Lower leg skin (tissue), 3 donors: Measurements from ENCODE around the gene GLI3.

Experiments
- POLR2A ChIP-seq, 2 donors: fragments of 450-650 bp; IDR thresholded peaks; one replicate each; pipeline ENCODE4 v1.6.1; 2016 to 2017; ENCODE audit warnings: antibody characterized with exemption in 2 of 2, mild to moderate bottlenecking in 1 of 2, moderate library complexity in 1 of 2
- TF ChIP-seq, protein P1 (sequence below), 3 donors: fragments of 450-650 bp; IDR thresholded peaks; one replicate each; pipeline ENCODE4 v1.5.1; 2016; ENCODE audit warnings: antibody characterized with exemption in 3 of 3, mild to moderate bottlenecking in 3 of 3, moderate library complexity in 2 of 3

DNA sequence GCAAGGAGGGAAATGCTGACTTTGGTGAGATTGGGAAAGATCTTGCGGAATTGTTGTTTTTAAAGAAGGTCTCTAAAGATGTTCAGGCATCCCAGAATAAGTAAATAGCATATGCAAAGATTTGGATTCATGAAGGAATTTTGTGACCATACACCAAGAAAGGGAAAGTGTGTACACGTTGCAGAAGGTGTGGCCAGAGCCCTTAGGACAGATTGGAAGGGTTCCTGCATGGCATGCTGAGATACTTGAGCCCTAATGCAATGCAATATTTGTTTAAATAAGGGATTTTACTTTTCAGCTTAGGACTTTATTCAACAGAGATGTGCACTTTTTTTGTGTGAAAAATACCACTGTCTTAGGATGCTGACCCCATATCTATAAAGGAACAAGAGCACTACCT lies 314.6 kb downstream of the GLI3 start:
- TF ChIP-seq, protein P1, sequence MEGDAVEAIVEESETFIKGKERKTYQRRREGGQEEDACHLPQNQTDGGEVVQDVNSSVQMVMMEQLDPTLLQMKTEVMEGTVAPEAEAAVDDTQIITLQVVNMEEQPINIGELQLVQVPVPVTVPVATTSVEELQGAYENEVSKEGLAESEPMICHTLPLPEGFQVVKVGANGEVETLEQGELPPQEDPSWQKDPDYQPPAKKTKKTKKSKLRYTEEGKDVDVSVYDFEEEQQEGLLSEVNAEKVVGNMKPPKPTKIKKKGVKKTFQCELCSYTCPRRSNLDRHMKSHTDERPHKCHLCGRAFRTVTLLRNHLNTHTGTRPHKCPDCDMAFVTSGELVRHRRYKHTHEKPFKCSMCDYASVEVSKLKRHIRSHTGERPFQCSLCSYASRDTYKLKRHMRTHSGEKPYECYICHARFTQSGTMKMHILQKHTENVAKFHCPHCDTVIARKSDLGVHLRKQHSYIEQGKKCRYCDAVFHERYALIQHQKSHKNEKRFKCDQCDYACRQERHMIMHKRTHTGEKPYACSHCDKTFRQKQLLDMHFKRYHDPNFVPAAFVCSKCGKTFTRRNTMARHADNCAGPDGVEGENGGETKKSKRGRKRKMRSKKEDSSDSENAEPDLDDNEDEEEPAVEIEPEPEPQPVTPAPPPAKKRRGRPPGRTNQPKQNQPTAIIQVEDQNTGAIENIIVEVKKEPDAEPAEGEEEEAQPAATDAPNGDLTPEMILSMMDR (IDR thresholded peaks at IDR 0.05) = no peak
- no peak for TF ChIP-seq POLR2A (IDR thresholded peaks at IDR 0.05)
